EH (cell line): ENCODE data around the gene SCGB1D1.
"Not testable (repeated sequence)": the region's sequence is repeated elsewhere in the genome, so short reads cannot be mapped to it uniquely, and the experiment has no call there.

ENCODE experiments used
- DNase-seq: peaks from one replicate; pipeline ENCODE4 v3.0.0-alpha.2; 2015; ENCODE audit warnings: low read depth

SCGB1D1 gene

GRCh38 chr11:62166371-62166770 lies 23.6 kb upstream of the SCGB1D1 start:
- no peak for DNase-seq

- no peak for DNase-seq
Observed at GRCh38 chr11:62169448-62169847, 20.6 kb upstream of the SCGB1D1 start.

- peak; percentile 4 for DNase-seq
Observed at GRCh38 chr11:62169935-62170334, 20.1 kb upstream of the SCGB1D1 start.

GRCh38 chr11:62171261-62171723 lies 18.7 kb upstream of the SCGB1D1 start:
- DNase-seq, result peak; percentile 68

GRCh38 chr11:62172294-62172693 lies 17.7 kb upstream of the SCGB1D1 start:
- DNase-seq, result no peak

GRCh38 chr11:62176766-62177165 lies 13.2 kb upstream of the SCGB1D1 start:
- DNase-seq, result no peak

DNA sequence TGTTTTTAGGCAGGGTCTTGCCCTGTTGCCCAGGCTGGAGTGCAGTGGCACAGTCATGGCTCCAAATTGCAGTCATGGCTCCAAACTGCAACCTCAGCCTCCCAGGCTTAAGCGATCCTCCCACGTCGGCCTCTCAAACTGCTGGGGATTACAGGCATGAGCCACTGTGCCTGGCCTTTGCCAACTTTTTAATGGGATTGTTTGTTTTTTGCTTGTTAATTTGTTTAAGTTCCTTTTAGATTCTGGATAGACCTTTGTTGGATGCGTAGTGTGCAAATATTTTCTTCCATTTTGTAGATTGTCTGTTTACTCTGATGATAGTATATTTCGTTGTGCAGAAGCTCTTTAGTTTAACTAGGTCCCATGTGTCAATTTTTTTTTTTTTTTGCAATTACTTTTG lies 10.0 kb upstream of the SCGB1D1 start:
- no peak for DNase-seq

GRCh38 chr11:62181097-62181496 lies 8.9 kb upstream of the SCGB1D1 start:
- DNase-seq, result no peak

DNA sequence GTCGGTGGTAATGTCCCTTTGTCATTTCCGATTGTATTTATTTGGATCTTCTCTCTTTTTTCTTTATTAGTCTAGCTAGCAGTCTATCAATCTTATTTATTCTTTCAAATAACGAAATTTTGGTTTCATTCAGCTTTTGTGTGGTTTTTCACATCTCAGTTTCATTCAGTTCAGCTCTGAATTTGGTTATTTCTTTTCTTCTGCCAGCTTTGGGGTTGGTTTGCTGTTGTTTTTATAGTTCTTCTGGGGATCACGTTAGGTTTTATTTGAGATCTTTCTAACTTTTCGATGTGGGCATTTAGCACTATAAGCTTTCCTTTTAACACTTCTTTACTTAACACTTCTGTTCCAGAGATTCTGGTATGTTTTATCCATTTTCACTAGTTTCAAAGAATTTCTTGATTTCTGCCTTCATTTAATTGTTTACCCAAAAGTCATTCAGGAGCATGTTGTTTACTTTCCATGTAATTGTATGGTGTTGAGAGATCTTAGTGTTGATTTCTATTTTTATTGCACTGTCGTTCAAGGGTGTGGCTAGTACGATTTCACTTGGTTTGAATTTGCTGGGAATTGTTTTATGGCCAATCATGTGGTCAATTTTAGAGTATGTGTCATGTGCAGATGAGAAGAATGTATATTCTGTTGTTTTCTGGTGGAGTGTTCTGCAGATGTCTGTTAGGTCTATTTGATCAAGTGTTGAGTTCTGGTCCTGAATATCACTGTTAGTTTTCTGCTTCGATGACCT lies 7.7 kb upstream of the SCGB1D1 start:
- no peak for DNase-seq

GRCh38 chr11:62186195-62186594 lies 3.8 kb upstream of the SCGB1D1 start:
- DNase-seq, result no peak

GRCh38 chr11:62193952-62194351 lies 3.9 kb downstream of the SCGB1D1 start:
- peak; percentile 26 for DNase-seq

DNA sequence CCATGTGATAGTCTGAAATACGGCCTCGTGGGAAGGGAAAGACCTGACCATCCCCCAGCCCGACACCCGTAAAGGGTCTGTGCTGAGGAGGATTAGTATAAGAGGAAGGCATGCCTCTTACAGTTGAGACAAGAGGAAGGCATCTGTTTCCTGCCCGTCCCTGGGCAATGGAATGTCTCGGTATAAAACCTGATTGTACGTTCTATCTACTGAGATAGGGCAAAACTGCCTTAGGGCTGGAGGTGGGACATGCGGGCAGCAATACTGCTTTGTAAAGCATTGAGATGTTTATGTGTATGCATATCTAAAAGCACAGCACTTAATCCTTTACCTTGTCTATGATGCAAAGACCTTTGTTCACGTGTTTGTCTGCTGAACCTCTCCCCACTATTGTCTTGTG lies 5.0 kb downstream of the SCGB1D1 start:
- not testable (repeated sequence) for DNase-seq

DNA sequence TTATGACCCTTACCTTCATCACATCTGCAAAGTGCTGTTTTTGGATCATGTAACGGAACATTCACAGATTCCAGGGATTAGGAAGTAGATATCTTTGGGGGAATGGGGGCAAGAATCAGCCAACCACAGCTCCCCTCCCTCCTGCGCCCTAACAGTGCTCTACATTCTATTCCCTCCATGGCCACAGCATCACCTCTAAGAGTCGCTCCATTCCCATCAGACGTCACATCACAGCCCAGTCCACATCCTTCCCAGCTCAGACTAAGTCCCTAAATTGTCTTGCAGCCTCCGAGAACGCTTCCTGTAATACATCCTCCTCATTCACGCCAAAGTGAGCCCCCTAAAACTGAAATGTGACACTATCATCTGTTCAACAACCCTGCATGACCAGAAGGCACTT lies 5.9 kb downstream of the SCGB1D1 start:
- no peak for DNase-seq

DNA sequence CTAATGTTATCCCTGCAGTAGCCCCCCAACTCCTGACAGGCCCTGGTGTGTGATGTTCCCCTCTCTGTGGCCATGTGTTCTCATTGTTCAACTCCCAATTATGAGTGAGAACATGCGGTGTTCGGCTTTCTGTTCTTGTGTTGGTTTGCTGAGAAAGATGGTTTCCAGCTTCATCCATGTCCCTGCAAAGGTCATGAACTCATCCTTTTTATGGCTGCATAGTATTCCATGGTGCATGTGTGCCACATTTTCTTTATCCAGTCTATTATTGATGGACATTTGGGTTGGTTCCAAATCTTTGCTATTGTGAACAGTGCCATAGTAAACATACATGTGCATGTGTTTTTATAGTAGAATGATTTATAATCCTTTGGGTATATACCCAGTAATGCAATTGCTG lies 7.4 kb downstream of the SCGB1D1 start:
- not testable (repeated sequence) for DNase-seq

DNA sequence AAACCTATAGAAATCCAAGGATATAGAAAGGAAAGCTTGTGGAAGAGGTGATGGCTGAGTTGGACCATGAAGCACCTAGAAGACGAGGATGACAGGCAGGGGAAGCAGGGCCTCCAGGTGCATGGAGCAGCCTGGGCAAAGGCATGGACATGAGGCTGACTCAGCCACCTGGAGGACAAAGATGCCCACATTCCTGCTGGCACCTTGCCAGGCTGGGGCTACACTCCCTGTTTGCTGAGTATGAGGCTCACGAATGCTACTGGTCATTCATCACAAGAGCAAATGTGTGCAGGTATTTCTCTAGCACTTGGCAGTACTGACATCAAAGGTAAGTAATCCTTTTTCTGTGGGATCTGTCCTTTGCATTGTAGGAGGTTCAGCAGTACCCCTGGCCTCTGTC lies 11.4 kb downstream of the SCGB1D1 start:
- no peak for DNase-seq

DNA sequence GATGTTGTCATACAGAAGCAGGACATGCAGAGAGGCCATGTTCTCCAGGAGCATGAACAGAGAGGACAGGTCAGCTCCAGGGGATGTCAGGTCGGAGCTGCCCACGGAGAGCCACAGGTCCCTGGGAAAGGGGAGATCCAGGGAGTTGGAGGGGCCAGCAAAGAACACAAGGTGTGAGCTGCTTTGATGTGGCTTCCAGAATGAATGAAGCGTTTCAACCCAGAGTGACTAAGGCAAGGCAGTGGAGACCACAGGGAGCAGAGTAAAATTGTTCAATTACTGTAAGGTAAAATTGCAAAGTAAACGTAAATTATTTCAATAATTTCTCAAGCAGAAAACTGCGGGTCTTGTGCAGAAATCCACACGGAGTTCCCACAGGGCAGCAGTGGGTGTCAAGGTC lies 12.9 kb downstream of the SCGB1D1 start:
- DNase-seq, result no peak

- DNase-seq, result no peak
Observed at GRCh38 chr11:62204430-62204829, 14.4 kb downstream of the SCGB1D1 start.

GRCh38 chr11:62205441-62205840 lies 15.4 kb downstream of the SCGB1D1 start:
- no peak for DNase-seq

- DNase-seq, result not testable (repeated sequence)
Observed at GRCh38 chr11:62206276-62207066, 16.5 kb downstream of the SCGB1D1 start.

- no peak for DNase-seq
Observed at GRCh38 chr11:62208785-62209144, 18.7 kb downstream of the SCGB1D1 start.

DNA sequence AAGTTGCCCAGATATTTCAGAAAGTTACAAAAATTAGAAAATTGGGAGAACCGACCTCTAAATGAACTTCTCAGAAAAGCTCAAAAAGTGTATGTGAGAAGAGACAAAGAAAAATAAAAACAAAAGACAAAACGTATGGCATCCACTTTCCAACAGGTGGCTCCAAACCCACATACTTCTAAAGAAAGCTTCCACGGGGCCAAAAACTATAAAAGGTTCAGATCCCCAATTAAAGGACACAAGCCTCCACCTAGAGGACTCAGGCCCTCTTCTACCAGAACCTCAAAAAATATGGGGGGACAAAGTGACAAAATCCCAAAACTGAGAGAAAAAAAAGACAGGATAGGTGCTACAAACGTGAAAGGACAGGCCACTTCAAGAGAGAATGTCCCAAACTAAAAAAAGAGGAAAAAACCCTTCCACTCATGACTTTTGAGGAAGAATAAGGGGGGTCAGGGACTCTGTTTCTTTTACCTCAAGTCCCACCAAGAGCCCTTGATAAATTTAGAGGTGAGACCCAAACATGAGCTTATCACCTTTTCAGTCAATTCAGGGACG lies 27.3 kb downstream of the SCGB1D1 start:
- DNase-seq, result peak; percentile 7

- DNase-seq, result no peak
Observed at GRCh38 chr11:62221498-62221897, 31.5 kb downstream of the SCGB1D1 start.

DNA sequence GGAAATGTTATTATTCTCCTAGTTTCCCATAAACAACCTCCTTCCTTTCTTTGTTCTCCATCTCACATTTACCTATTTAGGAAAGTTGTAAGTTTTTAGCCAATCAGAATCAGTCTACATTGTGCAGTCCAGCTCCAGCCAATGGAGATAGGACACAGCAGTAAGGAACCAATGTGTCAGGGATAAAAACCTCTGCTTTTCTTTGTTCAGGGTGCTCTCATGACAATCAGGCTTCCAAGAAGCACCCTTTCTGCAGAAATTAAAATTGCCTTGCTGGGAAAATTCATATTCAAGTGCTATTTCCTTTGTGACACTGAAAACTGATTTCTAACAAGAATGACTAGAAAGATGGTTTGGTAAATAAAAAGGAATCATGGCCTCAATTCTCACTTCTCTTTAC lies 33.1 kb downstream of the SCGB1D1 start:
- no peak for DNase-seq
